Liver (tissue), 9 donors: ENCODE data around the gene PPP2R2B. TPM values are rescaled to one million over a fixed set of nuclear protein-coding genes. Genes with fewer than 3 reads are reported as not detected.
A peak's percentile ranks its signal among the peaks of the same experiment; 100 is the strongest.

ENCODE experiments used
- DNase-seq: peaks from one replicate; pipeline ENCODE4 v3.0.0-alpha.2; 2017; ENCODE audit warnings: low spot score
- H3K27ac ChIP-seq, 2 donors: one replicate each; pipeline ENCODE4 v1.7.0; 2013; ENCODE audit warnings: inconsistent platforms in 2 of 2, low read length in 2 of 2, control low read depth in 1 of 2, low read depth in 1 of 2, mild to moderate bottlenecking in 1 of 2
- H3K27me3 ChIP-seq, 4 donors: one replicate each; pipeline versions ENCODE4 v1.6.1 to v1.7.0; 2013; ENCODE audit warnings: low read length in 3 of 4, inconsistent platforms in 1 of 4, mild to moderate bottlenecking in 1 of 4, moderate library complexity in 1 of 4; ENCODE audit not compliant: control insufficient read depth in 4 of 4, insufficient read depth in 4 of 4
- H3K36me3 ChIP-seq, 4 donors: one replicate each; pipeline versions ENCODE4 v1.6.1 to v1.7.0; 2013; ENCODE audit warnings: low read length in 3 of 4, mild to moderate bottlenecking in 3 of 4, low read depth in 1 of 4, moderate library complexity in 1 of 4; ENCODE audit not compliant: control insufficient read depth in 4 of 4, insufficient read depth in 3 of 4
- H3K4me1 ChIP-seq, 4 donors: one replicate each; pipeline versions ENCODE4 v1.6.1 to v1.7.0; 2013; ENCODE audit warnings: low read length in 3 of 4, mild to moderate bottlenecking in 3 of 4, moderate library complexity in 1 of 4; ENCODE audit not compliant: control insufficient read depth in 4 of 4, insufficient read depth in 4 of 4
- H3K4me3 ChIP-seq, 3 donors: one replicate each; pipeline versions ENCODE4 v1.6.1 to v1.7.0; 2013; ENCODE audit warnings: low read length in 3 of 3, control low read depth in 1 of 3, low read depth in 1 of 3, mild to moderate bottlenecking in 1 of 3
- H3K9ac ChIP-seq, 2 donors: one replicate each; pipeline ENCODE4 v1.7.0; 2013; ENCODE audit warnings: low read length in 2 of 2, mild to moderate bottlenecking in 2 of 2, moderate library complexity in 2 of 2, control low read depth in 1 of 2, low read depth in 1 of 2
- H3K9me3 ChIP-seq, 4 donors: one replicate each; pipeline versions ENCODE4 v1.6.1 to v1.7.0; 2013; ENCODE audit warnings: low read length in 3 of 4; ENCODE audit not compliant: control insufficient read depth in 4 of 4
- FOXA2 ChIP-seq: IDR thresholded peaks from 2 replicates; pipeline ENCODE4 v1.6.1; 2016; ENCODE audit warnings: antibody characterized with exemption
- GABPA ChIP-seq, 2 donors: IDR thresholded peaks in 1 of 2; conservative IDR thresholded peaks in 1 of 2; 2 replicates each; pipeline ENCODE4 v1.6.1; 2016; ENCODE audit warnings: antibody characterized with exemption in 2 of 2, mild to moderate bottlenecking in 1 of 2, moderate library complexity in 1 of 2
- HNF4A ChIP-seq, 2 donors: conservative IDR thresholded peaks; 2 replicates each; pipeline ENCODE4 v1.6.1; 2016; ENCODE audit warnings: antibody characterized with exemption in 2 of 2, mild to moderate bottlenecking in 2 of 2
- NR2F2 ChIP-seq: IDR thresholded peaks from 2 replicates; pipeline ENCODE4 v1.6.1; 2016; ENCODE audit warnings: antibody characterized with exemption
- RAD21 ChIP-seq, 2 donors: IDR thresholded peaks; 2 replicates each; pipeline ENCODE4 v1.6.1; 2016; ENCODE audit warnings: antibody characterized with exemption in 2 of 2, mild to moderate bottlenecking in 2 of 2
- RXRA ChIP-seq, 2 donors: IDR thresholded peaks; 2 replicates each; pipeline ENCODE4 v1.6.1; 2017 to 2018; ENCODE audit warnings: antibody characterized with exemption in 2 of 2, mild to moderate bottlenecking in 1 of 2
- SP1 ChIP-seq: IDR thresholded peaks from 2 replicates; pipeline ENCODE4 v1.6.1; 2018; ENCODE audit warnings: antibody characterized with exemption, mild to moderate bottlenecking
- TAF1 ChIP-seq: conservative IDR thresholded peaks from 2 replicates; pipeline ENCODE4 v1.6.1; 2016; ENCODE audit warnings: antibody characterized with exemption, mild to moderate bottlenecking
- YY1 ChIP-seq: IDR thresholded peaks from 2 replicates; pipeline ENCODE4 v1.6.1; 2016; ENCODE audit warnings: antibody characterized with exemption, mild to moderate bottlenecking
- whole genome bisulfite sequencing: extraction: QIAGEN DNeasy Blood & Tissue Kit; methylation state at CpG from one replicate; pipeline ENCODE4 v1.1.7; 2013; 5-methylcytosine and 5-hydroxymethylcytosine counted together
- polyA plus RNA-seq, 2 donors: library from polyadenylated mRNA; stranded (reverse) in 1 of 2; unstranded in 1 of 2; fragments of 200-250 nt in 1 of 2; fragments of >200 nt in 1 of 2; fragmentation: Nextera tagmentation in 1 of 2; extraction: Ambion mirVana in 1 of 2; gene quantifications; one replicate each; pipeline versions ENCODE4 v1.2.1 to v1.2.3, GENCODE V29; 2013 to 2015
- total RNA-seq, 2 donors: library from RNA; depleted of rRNA; stranded (reverse); fragments of >200 nt; gene quantifications; one replicate each; pipeline ENCODE4 v1.2.3, GENCODE V29; 2014
- TF ChIP-seq, protein P1 (sequence below): fragments of 150-350 bp; IDR thresholded peaks from 2 replicates; pipeline ENCODE4 v1.5.1; 2017; ENCODE audit warnings: improper control_type of control experiment, low read depth, low read length; ENCODE audit not compliant: missing input control
- TF ChIP-seq, protein P2 (sequence below): IDR thresholded peaks from 2 replicates; pipeline ENCODE4 v1.6.1; 2016; ENCODE audit warnings: antibody characterized with exemption
- TF ChIP-seq, protein P3 (sequence below): IDR thresholded peaks from 2 replicates; pipeline ENCODE4 v1.6.1; 2016; ENCODE audit warnings: antibody characterized with exemption
- TF ChIP-seq, protein P4 (sequence below): IDR thresholded peaks from 2 replicates; pipeline ENCODE4 v1.6.1; 2016; ENCODE audit warnings: antibody characterized with exemption
- donor health status: healthy.
- donor health status: healthy.
- donor health status: healthy.
- donor health status: healthy.
- donor health status: healthy.

Gene PPP2R2B
- total and polyA plus RNA-seq, 4 donors = 0.15 to 6.3 (median 0.40) TPM

DNA sequence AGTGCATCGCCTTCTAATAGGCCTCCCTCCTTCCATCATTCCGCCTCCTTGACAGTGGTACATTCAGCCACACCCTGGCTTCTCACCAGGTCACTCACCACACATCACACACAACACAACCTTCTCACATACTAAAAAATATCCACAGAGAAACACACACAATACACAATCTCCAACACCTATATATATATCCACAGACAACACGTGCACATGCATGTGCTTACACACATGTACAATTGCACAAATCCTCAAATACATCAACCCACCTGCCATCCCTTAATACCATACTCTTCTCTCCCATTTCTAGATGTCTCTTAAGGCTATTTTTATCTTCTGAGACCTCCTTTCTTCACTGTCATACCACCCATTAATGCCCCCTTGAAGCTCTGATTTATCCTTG lies 57.6 kb downstream of the PPP2R2B start:
- TF ChIP-seq, protein P1, sequence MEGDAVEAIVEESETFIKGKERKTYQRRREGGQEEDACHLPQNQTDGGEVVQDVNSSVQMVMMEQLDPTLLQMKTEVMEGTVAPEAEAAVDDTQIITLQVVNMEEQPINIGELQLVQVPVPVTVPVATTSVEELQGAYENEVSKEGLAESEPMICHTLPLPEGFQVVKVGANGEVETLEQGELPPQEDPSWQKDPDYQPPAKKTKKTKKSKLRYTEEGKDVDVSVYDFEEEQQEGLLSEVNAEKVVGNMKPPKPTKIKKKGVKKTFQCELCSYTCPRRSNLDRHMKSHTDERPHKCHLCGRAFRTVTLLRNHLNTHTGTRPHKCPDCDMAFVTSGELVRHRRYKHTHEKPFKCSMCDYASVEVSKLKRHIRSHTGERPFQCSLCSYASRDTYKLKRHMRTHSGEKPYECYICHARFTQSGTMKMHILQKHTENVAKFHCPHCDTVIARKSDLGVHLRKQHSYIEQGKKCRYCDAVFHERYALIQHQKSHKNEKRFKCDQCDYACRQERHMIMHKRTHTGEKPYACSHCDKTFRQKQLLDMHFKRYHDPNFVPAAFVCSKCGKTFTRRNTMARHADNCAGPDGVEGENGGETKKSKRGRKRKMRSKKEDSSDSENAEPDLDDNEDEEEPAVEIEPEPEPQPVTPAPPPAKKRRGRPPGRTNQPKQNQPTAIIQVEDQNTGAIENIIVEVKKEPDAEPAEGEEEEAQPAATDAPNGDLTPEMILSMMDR = no peak
- no peak for TF ChIP-seq TAF1
- TF ChIP-seq RXRA (IDR thresholded peaks at IDR 0.05) = no peak
- TF ChIP-seq RAD21 (IDR thresholded peaks at IDR 0.05) = no peak
- no peak for TF ChIP-seq SP1
- no peak for TF ChIP-seq NR2F2
- TF ChIP-seq, protein P2, sequence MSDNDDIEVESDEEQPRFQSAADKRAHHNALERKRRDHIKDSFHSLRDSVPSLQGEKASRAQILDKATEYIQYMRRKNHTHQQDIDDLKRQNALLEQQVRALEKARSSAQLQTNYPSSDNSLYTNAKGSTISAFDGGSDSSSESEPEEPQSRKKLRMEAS = no peak
- TF ChIP-seq, protein P3, sequence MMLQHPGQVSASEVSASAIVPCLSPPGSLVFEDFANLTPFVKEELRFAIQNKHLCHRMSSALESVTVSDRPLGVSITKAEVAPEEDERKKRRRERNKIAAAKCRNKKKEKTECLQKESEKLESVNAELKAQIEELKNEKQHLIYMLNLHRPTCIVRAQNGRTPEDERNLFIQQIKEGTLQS = no peak
- TF ChIP-seq HNF4A (conservative IDR thresholded peaks at IDR 0.05) = no peak
- TF ChIP-seq, protein P4, sequence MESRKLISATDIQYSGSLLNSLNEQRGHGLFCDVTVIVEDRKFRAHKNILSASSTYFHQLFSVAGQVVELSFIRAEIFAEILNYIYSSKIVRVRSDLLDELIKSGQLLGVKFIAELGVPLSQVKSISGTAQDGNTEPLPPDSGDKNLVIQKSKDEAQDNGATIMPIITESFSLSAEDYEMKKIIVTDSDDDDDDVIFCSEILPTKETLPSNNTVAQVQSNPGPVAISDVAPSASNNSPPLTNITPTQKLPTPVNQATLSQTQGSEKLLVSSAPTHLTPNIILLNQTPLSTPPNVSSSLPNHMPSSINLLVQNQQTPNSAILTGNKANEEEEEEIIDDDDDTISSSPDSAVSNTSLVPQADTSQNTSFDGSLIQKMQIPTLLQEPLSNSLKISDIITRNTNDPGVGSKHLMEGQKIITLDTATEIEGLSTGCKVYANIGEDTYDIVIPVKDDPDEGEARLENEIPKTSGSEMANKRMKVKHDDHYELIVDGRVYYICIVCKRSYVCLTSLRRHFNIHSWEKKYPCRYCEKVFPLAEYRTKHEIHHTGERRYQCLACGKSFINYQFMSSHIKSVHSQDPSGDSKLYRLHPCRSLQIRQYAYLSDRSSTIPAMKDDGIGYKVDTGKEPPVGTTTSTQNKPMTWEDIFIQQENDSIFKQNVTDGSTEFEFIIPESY = no peak
- no peak for TF ChIP-seq FOXA2
- TF ChIP-seq GABPA (IDR thresholded peaks at IDR 0.05 in 1 of 2, conservative IDR thresholded peaks at IDR 0.05 in 1 of 2) = no peak
- TF ChIP-seq YY1 = no peak
- Histone ChIP-seq H3K27ac (no peak overlapping the region), H3K9me3 (no peaks in the 10 kb centered on the region), H3K4me3 (no peak overlapping the region), H3K36me3 (no peaks in the 10 kb centered on the region), H3K9ac (no peak overlapping the region), H3K4me1 (no peaks in the 10 kb centered on the region), H3K27me3 (no peaks in the 10 kb centered on the region)
- WGBS = 94% methylated on average over 3 of the region's 3 CpGs
- DNase-seq = no peak

DNA sequence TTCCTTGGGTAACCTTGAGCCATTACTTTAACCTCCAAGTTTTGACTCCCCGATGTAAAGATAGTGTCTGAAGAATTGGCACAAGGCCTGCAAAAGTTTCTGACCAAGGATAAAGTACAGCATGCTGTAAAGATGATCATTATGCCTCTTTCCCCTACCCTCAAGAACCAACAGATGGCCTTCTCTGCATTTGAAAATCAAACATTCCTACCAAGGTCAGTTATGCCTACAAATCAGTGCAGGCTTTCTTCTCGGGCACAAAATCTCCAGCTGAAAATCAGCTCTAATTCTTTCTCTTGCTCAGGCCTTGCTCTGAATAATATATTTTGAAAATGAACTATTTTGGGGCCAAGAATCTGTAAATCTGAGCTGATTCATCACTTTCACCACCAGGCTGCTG lies 59.7 kb downstream of the PPP2R2B start:
- Histone ChIP-seq H3K4me3 (no peak overlapping the region), H3K4me1 (no peaks in the 10 kb centered on the region), H3K27ac (no peak overlapping the region), H3K27me3 (no peaks in the 10 kb centered on the region), H3K9ac (no peak overlapping the region), H3K36me3 (no peaks in the 10 kb centered on the region), H3K9me3 (no peaks in the 10 kb centered on the region)
- DNase-seq = no peak
- 54% methylated on average over 2 of the region's 2 CpGs for WGBS
- TF ChIP-seq NR2F2 (no peak), RAD21 (IDR thresholded peaks at IDR 0.05) (peak; percentile 60 to 66)

DNA sequence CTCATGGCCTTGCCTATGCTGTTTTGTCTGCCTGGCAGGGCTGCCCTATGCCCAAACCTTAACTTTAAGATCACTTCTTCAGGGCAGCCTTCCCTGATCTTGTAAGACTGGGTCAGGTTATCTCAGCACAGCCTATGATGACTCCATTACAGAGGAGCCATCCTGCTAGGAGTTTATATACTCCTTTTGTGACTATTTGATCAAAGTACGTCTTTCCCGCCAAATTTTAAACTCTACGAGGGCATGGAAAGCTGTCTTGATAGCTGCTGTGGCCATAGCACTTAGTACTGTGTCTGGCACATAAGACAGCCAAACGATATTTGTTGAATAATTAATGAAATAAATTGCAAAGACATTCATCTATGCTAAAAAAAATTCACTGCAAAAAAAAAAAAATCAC lies 60.6 kb downstream of the PPP2R2B start:
- H3K4me3 ChIP-seq = no peak overlapping the region
- H3K9ac ChIP-seq = no peak overlapping the region
- H3K4me1 ChIP-seq = no peaks in the 10 kb centered on the region
- H3K27ac ChIP-seq = no peak overlapping the region
- no peaks in the 10 kb centered on the region for H3K36me3 ChIP-seq
- 91% methylated on average over 4 of the region's 4 CpGs for WGBS
- H3K27me3 ChIP-seq = no peaks in the 10 kb centered on the region
- TF ChIP-seq RAD21 (IDR thresholded peaks at IDR 0.05) (no peak), HNF4A (conservative IDR thresholded peaks at IDR 0.05) (no peak), GABPA (IDR thresholded peaks at IDR 0.05 in 1 of 2, conservative IDR thresholded peaks at IDR 0.05 in 1 of 2) (no peak)
- DNase-seq = no peak
- H3K9me3 ChIP-seq = no peaks in the 10 kb centered on the region
